Activated CD4-positive, CD25-positive, alpha-beta regulatory T cell treated with anti-CD3 and anti-CD28 coated beads, Interleukin-2, amount 50 U/mL, for 16 hours (primary cell): ENCODE measurements around the gene VPS25.
"Not testable (repeated sequence)": the region's sequence is repeated elsewhere in the genome, so short reads cannot be mapped to it uniquely, and the experiment has no call there.

Experiments used
- DNase-seq: peaks from one replicate; pipeline ENCODE4 v3.0.0-alpha.2; 2020; ENCODE audit warnings: low read depth, low spot score

The VPS25 gene

GRCh38 chr17:42773290-42774035 is at the start of gene VPS25:
Gene VPS25, plus strand, starts transcription at chr17:42773449. Its CDS starts 27 bp downstream, at chr17:42773476.
- DNase-seq: peak; percentile 66

GRCh38 chr17:42723636-42724035 is 49.6 kb upstream of the VPS25 start:
- DNase-seq: no peak

GRCh38 chr17:42725143-42725542 is 48.1 kb upstream of the VPS25 start:
- no peak for DNase-seq

- DNase-seq: no peak
These were observed 32.5 kb upstream of the VPS25 start for GRCh38 chr17:42740699-42741098.

GRCh38 chr17:42742916-42743315 is 30.3 kb upstream of the VPS25 start:
- DNase-seq: not testable (repeated sequence)

- no peak for DNase-seq
These were observed 29.5 kb upstream of the VPS25 start for GRCh38 chr17:42743595-42744282.

GRCh38 chr17:42744283-42744805 is 28.9 kb upstream of the VPS25 start:
- DNase-seq: peak; percentile 36

- DNase-seq: peak; percentile 87
These were observed 28.2 kb upstream of the VPS25 start, which contains the start of gene EZH1 for GRCh38 chr17:42744806-42745617. Gene EZH1, minus strand, starts transcription at chr17:42745040. Its CDS starts 16,099 bp downstream, at chr17:42728941.

GRCh38 chr17:42748202-42748907 is 24.9 kb upstream of the VPS25 start:
- DNase-seq: no peak

GRCh38 chr17:42748908-42749798 is 24.1 kb upstream of the VPS25 start:
- DNase-seq: no peak

- no peak for DNase-seq
These were observed 22.4 kb upstream of the VPS25 start for GRCh38 chr17:42750739-42751344.

GRCh38 chr17:42751628-42752027 is 21.6 kb upstream of the VPS25 start:
- DNase-seq: no peak

- DNase-seq: no peak
These were observed 18.5 kb upstream of the VPS25 start for GRCh38 chr17:42754782-42755181.

GRCh38 chr17:42759982-42760651 is 13.1 kb upstream of the VPS25 start:
- DNase-seq: no peak

- no peak for DNase-seq
These were observed 12.3 kb upstream of the VPS25 start, which contains the start of gene RAMP2 for GRCh38 chr17:42760652-42761581. Gene RAMP2, plus strand, starts transcription at chr17:42761227. Its CDS starts 35 bp downstream, at chr17:42761262.

- DNase-seq: no peak
These were observed 11.6 kb upstream of the VPS25 start for GRCh38 chr17:42761638-42762037.

- DNase-seq: no peak
These were observed 7.1 kb upstream of the VPS25 start for GRCh38 chr17:42766124-42766523.

- no peak for DNase-seq
These were observed 5.7 kb upstream of the VPS25 start for GRCh38 chr17:42767512-42767911.
